Vagina (tissue), 2 donors: ENCODE measurements around the gene ABCC1. TPM values are rescaled to one million over a fixed set of nuclear protein-coding genes. Genes with fewer than 3 reads are reported as not detected.

Experiments used
- DNase-seq, 2 donors: peaks; one replicate each; pipeline ENCODE4 v3.0.0-alpha.2; 2017; ENCODE audit errors: extremely low spot score in 2 of 2
- H3K27ac ChIP-seq: fragments of 200-600 bp; sonication (generic); one replicate; pipeline ENCODE4 v1.5.1; 2019
- H3K27me3 ChIP-seq: fragments of 200-600 bp; sonication (generic); one replicate; pipeline ENCODE4 v1.5.1; 2019
- H3K36me3 ChIP-seq, 2 donors: fragments of 200-600 bp; sonication (generic); one replicate each; pipeline ENCODE4 v1.5.1; 2017 to 2019
- H3K4me1 ChIP-seq: fragments of 200-600 bp; sonication (generic); one replicate; pipeline ENCODE4 v1.5.1; 2019
- H3K4me3 ChIP-seq, 2 donors: fragments of 200-600 bp; sonication (generic); 1 replicate in 1 of 2; 2 replicates in 1 of 2; pipeline ENCODE4 v1.5.1; 2016 to 2019
- H3K9me3 ChIP-seq: fragments of 200-600 bp; sonication (generic); one replicate; pipeline ENCODE4 v1.5.1; 2019
- POLR2A ChIP-seq, 2 donors: fragments of 450-650 bp; IDR thresholded peaks; one replicate each; pipeline ENCODE4 v1.6.1; 2017; ENCODE audit warnings: antibody characterized with exemption in 2 of 2, mild to moderate bottlenecking in 2 of 2, moderate library complexity in 2 of 2
- POLR2AphosphoS5 ChIP-seq, 2 donors: sonication (generic); formaldehyde crosslinking; IDR thresholded peaks; one replicate each; pipeline ENCODE4 v1.9.0; 2017; ENCODE audit warnings: antibody characterized with exemption in 2 of 2, mild to moderate bottlenecking in 2 of 2, low read depth in 1 of 2; ENCODE audit not compliant: insufficient read depth in 1 of 2
- intact Hi-C: fragments of 100-400 bp; cut with DNase I; formaldehyde crosslinking; loops from one replicate; pipeline ENCODE4 v1.15.1; 2023
- total RNA-seq: library from RNA; depleted of rRNA; stranded (reverse); fragments of >200 nt; gene quantifications from one replicate; pipeline ENCODE4 v1.2.3, GENCODE V29; 2016
- TF ChIP-seq, protein P1 (sequence below), 3 experiments: fragments of 450-650 bp in 2 of 3; fragments of 200-600 bp in 1 of 3; sonication (generic) in 1 of 3; IDR thresholded peaks; one replicate each; pipeline ENCODE4 v1.5.1; 2017 to 2019; ENCODE audit warnings: antibody characterized with exemption in 3 of 3, mild to moderate bottlenecking in 2 of 3, moderate library complexity in 2 of 3

The ABCC1 gene
- total RNA-seq, 1 donor from 2014 or later, result 47.9 TPM

DNA sequence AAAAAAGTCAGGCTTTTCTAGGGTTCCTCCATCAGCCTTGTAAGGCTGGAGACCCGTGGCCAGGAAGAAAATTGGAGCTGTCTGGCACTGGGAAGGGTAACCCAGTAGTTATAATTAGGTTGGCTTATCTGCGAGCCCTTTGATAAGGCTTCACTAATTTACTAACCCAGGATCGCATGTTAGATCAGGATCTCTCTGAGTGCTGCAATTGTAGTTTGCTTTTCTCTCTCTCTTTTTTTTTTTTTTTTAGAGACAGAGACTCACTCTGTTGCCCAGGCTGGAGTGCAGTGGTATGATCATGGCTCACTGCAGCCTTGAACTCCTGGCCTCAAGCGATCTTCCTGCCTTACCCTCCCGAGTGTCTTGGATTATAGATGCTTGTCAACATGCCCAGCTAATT is 17.0 kb downstream of the ABCC1 start:
- Histone ChIP-seq H3K4me1 (peaks cover 43% of the 10 kb centered on the region), H3K27me3 (no peaks in the 10 kb centered on the region), H3K9me3 (no peaks in the 10 kb centered on the region), H3K36me3 (no peaks in the 10 kb centered on the region), H3K27ac (no peak overlapping the region), H3K4me3 (no peak overlapping the region)
- DNase-seq, result no peak
- intact Hi-C loops, result no loop called here
- TF ChIP-seq, protein P1, sequence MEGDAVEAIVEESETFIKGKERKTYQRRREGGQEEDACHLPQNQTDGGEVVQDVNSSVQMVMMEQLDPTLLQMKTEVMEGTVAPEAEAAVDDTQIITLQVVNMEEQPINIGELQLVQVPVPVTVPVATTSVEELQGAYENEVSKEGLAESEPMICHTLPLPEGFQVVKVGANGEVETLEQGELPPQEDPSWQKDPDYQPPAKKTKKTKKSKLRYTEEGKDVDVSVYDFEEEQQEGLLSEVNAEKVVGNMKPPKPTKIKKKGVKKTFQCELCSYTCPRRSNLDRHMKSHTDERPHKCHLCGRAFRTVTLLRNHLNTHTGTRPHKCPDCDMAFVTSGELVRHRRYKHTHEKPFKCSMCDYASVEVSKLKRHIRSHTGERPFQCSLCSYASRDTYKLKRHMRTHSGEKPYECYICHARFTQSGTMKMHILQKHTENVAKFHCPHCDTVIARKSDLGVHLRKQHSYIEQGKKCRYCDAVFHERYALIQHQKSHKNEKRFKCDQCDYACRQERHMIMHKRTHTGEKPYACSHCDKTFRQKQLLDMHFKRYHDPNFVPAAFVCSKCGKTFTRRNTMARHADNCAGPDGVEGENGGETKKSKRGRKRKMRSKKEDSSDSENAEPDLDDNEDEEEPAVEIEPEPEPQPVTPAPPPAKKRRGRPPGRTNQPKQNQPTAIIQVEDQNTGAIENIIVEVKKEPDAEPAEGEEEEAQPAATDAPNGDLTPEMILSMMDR (IDR thresholded peaks at IDR 0.05), result no peak
- TF ChIP-seq POLR2A (IDR thresholded peaks at IDR 0.05) (no peak), POLR2AphosphoS5 (IDR thresholded peaks at IDR 0.05; ENCODE audit: insufficient read depth in 1 of 2, low read depth in 1 of 2) (no peak)

DNA sequence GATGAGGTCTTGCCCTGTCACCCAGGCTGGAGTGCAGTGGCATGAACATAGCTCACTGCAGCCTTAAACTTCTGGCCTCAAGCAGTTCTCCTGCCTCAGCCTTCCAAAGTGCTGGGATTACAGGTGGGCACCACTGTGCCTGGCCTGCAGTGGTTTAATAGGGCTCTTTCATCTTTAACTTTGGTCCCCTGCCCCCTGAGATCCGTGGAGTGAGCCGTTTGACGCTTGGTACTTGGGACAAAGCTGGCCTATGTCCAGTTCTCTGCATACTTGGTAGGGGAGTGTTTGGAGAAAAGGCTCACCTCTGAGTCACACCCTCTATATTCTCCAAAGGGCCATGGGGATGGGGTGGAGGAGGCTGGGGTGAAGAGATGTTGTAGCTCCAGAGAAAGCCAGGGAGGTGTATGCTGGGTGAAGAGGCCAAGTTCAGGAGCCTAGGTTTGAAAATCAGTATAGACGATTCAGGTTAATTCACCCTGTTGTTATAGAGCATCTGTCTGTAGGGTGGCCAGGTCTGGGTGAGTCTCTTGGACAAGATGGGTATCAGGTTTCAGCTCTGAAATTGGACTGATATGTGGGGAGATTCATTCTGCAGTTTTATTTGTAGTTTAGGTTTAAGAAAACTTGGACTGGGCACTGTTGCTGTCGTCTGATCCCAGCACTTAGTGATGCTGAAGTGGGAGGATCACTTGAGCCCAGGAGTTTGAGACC is 17.6 kb downstream of the ABCC1 start:
- Histone ChIP-seq H3K9me3 (no peaks in the 10 kb centered on the region), H3K4me1 (peaks cover 38% of the 10 kb centered on the region), H3K4me3 (no peak overlapping the region), H3K27ac (no peak overlapping the region), H3K36me3 (no peaks in the 10 kb centered on the region), H3K27me3 (no peaks in the 10 kb centered on the region)
- TF ChIP-seq POLR2AphosphoS5 (IDR thresholded peaks at IDR 0.05; ENCODE audit: insufficient read depth in 1 of 2, low read depth in 1 of 2) (no peak), POLR2A (IDR thresholded peaks at IDR 0.05) (no peak)
- TF ChIP-seq, protein P1 (IDR thresholded peaks at IDR 0.05), result no peak
- no peak for DNase-seq
- intact Hi-C loops, result no loop called here

DNA sequence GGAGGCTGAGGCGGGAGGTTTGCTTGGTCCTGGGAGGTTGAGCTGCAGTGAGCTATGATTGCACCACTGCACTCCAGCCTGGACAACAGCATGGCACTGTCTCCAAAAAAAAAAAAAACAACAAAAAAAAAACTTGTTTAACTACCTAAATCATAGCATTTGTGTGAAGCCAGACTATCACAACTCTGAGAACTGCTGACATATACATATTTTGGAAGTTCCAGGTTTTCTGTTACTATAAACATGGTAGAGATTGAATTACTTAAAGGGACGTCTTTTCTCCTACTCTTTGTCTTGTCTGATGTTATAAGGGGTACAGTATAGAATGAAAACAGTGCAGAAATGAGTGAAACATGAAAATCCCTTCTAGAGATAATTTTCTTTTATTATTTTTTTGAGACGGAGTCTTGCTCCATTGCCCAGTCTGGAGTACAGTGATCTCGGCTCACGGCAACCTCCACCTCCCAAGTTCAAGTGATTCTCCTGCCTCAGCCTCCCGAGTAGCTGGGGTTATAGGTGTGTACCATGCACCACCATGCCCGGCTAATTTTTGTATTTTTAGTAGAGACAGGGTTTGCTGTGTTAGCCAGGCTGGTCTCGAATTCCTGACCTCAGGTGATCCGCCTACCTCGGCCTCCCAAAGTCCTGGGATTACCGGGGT is 18.4 kb downstream of the ABCC1 start:
- Histone ChIP-seq H3K27me3 (no peaks in the 10 kb centered on the region), H3K36me3 (no peaks in the 10 kb centered on the region), H3K4me3 (no peak overlapping the region), H3K9me3 (peaks cover 3% of the 10 kb centered on the region), H3K27ac (no peak overlapping the region), H3K4me1 (peaks cover 38% of the 10 kb centered on the region)
- intact Hi-C loops, result no loop called here
- DNase-seq, result no peak
- no peak for TF ChIP-seq POLR2AphosphoS5 (IDR thresholded peaks at IDR 0.05; ENCODE audit: insufficient read depth in 1 of 2, low read depth in 1 of 2)
- no peak for TF ChIP-seq POLR2A (IDR thresholded peaks at IDR 0.05)
- TF ChIP-seq, protein P1 (IDR thresholded peaks at IDR 0.05), result no peak

DNA sequence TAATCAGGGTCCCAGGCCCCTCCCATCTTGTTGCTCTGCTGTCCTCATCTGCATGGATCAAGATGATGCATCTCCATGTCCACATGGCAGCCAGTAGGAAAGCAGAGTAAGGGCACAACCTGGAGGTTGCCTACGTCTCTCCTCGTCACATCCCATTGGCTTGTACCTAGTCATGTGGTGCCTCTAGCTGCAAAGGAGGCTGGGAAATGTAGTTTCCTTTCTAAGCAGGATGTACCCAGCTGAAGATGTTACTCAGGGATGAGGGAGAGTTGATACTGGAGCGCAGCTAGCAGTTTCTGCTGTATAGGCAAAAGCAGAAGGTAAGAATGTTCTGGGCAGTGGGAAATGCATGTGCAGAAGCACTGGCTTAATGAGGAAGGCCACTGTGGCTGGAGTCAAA is 20.8 kb downstream of the ABCC1 start:
- H3K9me3 ChIP-seq, result peaks cover 3% of the 10 kb centered on the region
- no peak overlapping the region for H3K4me3 ChIP-seq
- H3K36me3 ChIP-seq, result no peaks in the 10 kb centered on the region
- intact Hi-C loops, result no loop called here
- H3K27me3 ChIP-seq, result no peaks in the 10 kb centered on the region
- no peak overlapping the region for H3K27ac ChIP-seq
- TF ChIP-seq POLR2AphosphoS5 (IDR thresholded peaks at IDR 0.05; ENCODE audit: insufficient read depth in 1 of 2, low read depth in 1 of 2), result no peak
- TF ChIP-seq, protein P1 (IDR thresholded peaks at IDR 0.05), result no peak
- no peak for TF ChIP-seq POLR2A (IDR thresholded peaks at IDR 0.05)
- H3K4me1 ChIP-seq, result peaks cover 39% of the 10 kb centered on the region
- DNase-seq, result no peak
